GM23248 (cell line): ENCODE data around the gene NSG2.

Experiments
- EZH2 ChIP-seq: fragments of 200-600 bp; sonication (generic); IDR thresholded peaks from 2 replicates; pipeline ENCODE4 v1.6.1; 2018; ENCODE audit warnings: antibody characterized with exemption, mild to moderate bottlenecking; ENCODE audit not compliant: insufficient read depth, poor library complexity, severe bottlenecking
- EZH2phosphoT487 ChIP-seq: fragments of 200-600 bp; sonication (generic); IDR thresholded peaks from 2 replicates; pipeline ENCODE4 v1.6.1; 2018; ENCODE audit warnings: antibody characterized with exemption, moderate library complexity, mild to moderate bottlenecking, low read depth; ENCODE audit not compliant: insufficient read depth

GRCh38 chr5:174149989-174150388 lies 104.5 kb downstream of the NSG2 start:
- TF ChIP-seq EZH2 = no peak
- TF ChIP-seq EZH2phosphoT487 = no peak
